ENCODE results near the gene CACNA2D4.

The CACNA2D4 gene

DNA sequence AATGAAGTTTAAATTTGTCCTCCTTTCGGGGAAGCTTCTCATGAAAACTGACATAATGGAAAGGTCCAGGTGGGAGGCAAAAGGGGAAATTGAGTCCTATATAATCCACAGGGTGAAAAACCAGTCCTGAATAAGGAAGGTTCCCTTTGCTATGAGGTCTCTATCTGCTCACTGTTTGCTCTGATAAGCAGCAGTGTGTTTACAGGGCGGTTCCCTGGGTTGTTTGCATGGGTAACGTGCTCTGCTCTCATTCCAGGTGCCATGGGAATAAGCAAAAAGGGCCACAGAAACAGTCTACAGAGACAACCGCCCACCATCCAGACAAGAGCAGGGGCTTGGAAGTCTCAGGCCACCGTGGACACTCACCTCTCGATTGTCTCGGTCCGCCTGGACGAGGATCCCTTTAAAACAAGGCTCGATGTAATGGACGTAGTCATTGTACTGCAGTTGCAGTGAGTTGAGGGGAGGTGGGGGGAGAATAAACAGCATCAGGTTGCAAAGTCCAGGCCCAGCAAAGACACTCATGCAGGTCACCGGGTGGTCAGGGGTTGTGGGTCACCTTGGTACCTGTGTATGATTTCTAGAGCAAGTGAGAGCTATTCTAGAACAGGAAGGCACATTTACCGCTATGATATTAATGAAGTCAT lies 32.7 kb downstream of the CACNA2D4 start:
- DNase-seq = no peak

DNA sequence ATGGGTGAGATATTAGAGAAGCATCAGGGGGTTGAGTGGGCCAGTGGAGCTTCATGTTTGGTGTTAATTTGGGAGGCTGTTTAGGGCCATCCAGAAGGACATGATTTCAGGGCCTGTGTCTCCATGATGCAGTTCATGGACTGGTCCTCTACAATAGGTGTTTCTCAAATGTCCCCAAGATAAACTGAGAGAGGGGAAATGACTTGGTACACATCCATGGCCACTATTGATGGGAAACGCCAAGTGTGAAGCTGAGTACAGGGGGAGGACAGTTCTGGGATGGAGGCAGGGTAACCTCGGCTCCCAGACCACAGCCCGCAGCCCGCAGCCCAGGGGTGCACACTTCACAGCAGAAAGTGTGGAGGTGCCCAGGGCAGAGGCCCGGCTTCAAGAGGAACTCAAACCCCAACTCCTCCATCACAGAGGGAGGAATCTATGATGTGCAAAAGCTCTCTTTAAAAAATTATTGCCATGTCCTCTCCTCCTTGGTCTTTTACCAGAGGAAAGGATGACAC lies 33.3 kb downstream of the CACNA2D4 start:
- DNase-seq = no peak

DNA sequence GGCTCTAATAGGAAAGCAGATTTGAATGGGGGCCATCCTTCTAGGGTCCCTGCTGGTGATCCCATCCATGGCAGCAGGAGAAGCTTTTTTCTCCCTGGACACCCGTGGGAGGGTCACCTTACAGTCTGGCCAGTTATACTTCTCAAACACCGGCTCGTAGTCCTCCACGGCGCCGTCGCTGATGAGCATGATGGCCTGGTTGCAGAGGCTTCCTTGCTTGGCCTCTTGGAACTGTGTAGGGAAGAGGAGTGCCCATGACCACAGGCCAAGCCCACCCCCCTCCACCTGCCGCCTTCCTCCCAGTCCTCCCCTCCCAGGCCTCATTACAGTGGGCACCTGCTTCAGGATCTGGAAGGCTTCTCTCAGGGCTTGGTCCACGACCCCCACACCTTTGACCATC lies 33.8 kb downstream of the CACNA2D4 start:
- DNase-seq = no peak

DNA sequence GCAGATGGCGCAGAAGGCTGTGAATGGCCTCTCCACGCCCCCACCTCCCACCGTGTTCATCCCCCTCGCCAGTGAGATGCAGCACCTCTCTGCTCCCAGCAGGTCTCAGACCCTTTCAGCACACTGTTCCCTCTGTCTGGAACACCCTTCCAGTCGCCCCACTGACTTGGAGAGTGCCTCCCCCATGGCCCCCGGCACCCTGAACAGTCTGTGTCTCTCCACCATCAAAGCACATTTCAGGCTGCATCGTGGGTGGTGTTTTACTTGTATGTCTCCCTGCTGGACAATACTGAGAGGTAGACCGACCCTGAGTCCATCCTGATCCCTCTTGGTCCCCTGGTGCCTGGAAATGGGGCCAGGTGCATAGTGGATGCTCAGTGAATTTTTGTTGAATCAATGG lies 34.9 kb downstream of the CACNA2D4 start:
- DNase-seq = no peak

DNA sequence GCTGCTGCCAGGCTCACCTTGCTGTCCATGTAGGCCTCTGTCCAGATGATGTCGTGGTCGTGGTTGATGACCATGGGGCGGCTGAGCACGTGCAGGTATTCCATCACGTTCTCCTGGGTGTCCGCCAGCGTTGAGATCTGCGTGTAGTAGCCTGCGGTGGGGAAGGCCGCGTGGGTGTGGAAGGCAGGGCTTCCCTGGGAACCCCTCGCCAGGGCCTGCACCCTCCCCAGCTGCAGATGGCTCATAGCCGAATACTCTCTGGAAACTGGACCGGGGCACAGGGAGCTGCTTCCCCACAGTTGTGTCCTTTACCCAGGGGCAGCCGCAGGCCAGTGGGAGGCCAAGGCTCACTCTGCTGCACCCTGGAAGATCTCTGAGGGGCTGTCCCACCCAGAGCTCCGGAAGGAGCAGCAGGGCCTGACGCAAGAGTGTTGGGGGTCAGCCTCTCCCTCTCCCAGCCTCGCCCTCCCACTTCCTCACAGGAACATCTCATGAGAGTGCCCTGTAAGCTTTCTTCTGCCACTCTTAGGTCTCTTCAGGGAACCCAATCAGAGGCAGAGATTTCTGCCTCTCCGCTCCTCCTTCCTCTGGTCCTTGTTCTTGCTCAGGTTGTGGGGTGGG lies 35.5 kb downstream of the CACNA2D4 start:
- no peak for DNase-seq

DNA sequence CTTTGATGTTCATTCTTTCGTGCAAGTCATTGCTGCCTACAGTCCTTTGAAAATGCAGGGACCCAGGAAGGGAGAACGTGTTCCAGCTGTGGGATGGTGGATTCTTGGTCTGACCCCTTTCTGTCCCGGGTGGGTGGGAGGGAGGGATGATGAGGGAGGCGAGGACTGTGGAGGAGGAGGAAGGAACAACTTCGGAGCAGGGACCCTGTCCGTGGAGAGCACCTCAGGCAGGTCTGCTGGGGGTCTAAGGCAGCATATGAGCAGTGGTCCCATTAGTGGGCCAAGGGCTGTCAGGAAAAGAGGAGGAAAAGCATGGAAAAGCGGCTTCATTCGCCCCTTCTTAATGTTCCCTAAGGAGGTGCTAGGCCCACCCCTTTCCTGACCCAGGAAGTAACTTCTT lies 36.0 kb downstream of the CACNA2D4 start:
- DNase-seq = no peak

DNA sequence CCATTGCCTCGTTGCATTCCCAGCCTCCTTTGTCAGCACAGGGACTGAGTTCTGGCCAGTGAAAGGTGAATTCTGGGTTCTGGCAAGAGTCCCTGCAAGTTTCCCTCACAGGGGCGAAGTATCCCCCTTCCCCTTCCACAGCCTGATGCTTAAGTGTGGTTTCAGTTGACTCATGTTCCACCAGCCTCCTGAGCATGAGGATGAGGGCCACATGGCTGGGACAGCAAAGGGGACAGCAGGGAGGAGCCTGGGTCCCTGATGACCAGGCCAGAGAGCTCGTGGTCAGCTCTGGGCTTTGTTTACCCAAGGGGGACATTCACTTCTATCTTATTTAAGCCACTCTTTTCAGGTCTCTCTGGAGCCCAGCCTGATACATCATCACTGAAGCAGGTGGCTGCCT lies 36.5 kb downstream of the CACNA2D4 start:
- DNase-seq = no peak

DNA sequence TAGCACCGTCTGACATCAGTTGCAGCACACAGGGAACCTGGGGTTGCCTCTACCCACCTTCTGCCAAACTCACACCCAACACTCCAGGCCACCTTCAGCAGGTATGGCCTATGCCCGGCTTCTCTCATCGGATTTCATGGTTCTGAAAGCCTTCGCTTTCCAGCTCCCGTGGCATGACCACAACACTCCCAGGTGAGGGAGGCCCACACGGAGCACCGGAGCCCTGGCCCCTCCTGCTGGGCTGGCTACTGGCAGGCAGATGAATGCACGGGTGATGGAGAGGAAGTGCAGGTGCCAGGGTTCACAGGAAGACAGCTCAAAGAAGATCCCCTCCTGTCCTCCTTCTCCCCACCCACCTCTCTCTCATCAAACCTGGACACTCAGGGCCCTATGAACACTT lies 37.2 kb downstream of the CACNA2D4 start:
- no peak for DNase-seq

DNA sequence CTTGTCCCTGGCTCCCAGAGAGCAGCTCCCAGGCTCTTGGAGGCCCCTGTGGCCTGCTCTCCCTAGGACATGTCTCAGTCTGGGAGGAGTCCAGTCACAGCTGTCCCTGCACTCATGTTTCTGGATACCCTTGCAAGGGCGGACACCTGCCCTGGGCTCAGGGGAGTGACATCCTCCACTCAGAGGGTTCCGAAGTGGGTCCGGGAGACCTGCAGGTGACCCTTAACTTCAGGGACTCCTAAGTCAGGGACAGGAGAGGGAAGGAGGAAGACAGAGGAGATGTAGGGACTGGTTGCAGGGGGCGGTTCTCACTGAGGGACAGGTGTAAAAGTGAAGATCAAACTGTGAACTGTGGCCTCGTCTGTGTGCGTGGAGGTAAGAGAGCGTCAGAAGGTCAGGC lies 37.6 kb downstream of the CACNA2D4 start:
- DNase-seq = no peak

DNA sequence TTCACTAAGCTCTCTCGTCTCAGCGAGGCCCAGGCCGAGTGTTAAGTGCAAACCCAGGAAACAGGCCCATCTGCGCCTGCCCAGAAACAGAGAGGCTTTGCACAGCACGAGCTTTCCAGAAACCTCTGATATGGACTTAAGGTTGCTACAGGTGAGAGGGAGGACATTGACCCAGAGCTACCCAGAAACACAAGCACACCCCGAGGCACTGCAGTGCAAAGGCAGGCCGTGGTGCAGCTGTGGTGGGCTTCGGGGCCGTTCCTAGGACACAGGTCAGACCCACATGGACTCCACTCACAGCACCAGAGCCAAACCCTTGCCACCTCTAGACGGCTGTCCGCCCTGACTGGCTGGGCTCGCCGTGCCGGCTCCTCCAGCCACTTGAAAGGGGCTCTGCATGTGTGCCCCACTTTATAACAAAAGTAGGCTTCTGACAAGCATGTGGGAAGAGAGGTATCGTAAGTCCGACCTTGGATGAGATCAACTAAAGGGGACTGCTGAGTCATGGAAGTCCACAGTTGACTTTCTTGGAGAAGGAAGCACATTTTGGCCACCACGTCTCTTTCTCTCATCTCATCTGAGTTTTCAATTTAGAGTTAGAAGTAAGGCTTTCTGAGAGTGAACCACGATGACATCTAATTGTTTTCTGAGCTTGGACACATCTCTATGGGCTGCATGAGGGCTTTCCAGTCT lies 38.2 kb downstream of the CACNA2D4 start:
- DNase-seq = no peak

DNA sequence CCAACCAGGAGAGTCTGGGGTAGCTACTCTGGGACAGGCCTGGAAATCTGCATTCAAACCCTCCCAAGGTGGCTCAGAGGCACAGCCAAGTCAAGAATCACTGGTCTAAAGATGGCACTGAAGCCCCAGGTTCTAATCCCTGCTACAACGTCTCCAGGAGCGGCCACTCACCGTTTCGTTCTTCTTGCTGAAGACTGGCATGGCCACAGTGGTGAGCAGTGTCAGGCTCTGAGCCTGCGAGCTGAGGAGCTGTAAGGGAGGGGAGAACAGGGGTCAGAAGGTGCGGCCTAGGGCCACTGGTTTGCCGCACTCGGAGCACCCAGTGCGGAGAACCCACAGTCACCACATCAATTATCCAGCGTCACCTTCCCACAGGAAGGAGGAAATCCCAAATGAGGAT lies 38.8 kb downstream of the CACNA2D4 start:
- DNase-seq = no peak

DNA sequence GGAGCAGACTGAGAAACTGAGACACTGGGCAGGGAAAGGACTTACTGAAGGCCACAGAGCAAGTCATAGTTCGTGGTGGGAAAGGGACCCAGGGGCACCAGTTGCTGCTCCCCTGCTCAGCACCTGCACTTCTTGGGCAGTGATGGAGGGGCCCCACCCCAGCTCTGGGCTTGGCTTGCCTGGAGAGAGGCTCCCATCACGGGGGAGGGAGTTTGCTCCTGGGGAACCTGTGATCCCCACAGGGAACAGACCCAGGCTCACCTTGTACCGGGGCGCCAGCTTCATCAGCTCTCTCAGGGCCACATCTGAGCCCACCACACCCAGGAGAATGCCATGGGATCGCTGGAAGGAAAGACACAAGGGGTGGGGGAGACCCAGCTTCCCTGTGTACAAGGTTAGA lies 39.8 kb downstream of the CACNA2D4 start:
- DNase-seq = no peak

DNA sequence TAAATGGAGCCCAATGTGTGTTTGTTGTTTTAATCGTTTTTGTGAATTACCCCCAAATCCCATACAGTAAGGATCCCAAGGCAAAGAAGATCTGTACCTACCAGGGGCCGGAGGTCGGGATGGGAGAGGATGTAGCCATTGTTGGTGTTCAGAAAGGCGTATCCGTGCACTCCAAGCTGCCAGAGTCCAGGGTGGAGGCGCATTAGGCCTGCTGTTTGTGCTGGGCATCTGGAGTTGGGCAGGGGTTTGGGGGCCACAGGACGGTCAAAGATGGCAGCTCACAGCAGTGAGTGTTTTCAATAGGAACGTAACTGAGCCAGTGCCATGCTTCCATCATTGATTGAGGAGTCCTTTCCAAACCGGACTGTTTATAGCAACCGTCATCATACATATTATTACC lies 40.2 kb downstream of the CACNA2D4 start:
- no peak for DNase-seq

DNA sequence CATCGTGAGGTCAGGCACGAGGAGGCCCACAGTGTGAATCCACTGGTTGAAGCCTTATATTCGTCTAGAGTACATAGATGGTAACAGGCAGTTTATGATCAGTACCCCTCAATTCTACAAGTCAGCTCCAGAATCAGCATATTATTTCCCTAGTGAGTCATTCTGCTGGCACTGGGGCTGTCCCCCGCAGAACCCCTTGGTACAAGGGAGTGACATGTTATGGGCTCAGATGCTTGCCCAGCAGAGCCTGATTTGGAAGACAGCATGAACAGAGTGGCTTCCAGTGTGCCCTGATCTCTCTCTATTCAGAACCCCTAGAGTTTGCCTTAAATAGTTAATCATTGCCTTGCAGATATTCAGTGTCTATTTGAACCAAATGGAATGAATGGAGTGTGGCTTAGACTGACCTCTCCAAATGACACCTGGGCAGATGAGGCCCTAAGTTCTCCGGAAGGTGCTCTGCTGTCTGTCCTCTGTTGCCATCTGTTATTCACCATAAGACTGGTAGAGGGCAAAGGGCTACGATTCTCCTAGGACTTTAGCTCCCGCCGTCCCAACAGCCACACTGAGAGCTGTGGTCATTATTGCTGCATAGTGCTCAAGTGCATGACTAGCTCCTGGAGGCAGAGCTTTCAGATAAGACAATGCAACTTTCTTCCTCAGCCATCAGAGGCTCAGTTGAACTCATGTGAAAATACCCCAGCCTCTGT lies 41.1 kb downstream of the CACNA2D4 start:
- DNase-seq = no peak

DNA sequence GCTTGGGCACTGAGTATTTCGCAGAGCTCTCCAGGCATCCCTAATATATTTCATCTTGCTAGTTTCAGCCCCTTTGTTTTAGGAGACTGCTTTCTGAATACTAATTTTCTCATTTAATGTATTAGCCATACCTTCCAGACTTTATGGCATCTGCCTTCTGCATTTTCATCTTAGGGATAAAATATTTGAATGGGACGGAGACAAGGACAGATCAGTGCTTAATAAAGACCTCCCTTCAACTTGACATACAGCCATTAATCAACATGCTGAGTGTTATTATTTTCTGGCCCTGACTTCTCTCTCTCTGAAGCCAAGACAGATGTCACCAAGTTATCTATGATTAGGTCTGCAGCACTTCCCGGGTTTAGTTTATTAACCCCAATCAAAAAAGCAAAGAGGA lies 42.4 kb downstream of the CACNA2D4 start:
- DNase-seq = no peak

DNA sequence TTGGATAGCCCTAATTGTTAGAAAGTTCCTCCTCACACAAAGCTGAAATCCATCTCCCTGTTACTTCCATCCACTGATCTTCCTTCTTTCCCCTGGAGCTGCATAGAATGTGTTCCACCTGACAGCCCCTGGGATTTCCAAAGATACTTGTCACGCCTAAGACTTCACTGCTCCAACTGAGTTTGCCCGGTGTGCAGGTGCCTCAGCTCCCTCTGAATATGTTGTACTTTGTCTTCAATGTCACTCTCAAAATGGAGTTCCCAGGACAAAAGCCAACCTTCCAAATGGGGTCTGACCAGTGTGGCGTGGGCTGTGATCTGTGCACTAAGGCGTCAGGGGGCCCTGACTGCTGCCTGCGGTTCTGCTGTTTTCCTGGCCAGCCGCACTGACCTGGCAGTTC lies 42.8 kb downstream of the CACNA2D4 start:
- no peak for DNase-seq

DNA sequence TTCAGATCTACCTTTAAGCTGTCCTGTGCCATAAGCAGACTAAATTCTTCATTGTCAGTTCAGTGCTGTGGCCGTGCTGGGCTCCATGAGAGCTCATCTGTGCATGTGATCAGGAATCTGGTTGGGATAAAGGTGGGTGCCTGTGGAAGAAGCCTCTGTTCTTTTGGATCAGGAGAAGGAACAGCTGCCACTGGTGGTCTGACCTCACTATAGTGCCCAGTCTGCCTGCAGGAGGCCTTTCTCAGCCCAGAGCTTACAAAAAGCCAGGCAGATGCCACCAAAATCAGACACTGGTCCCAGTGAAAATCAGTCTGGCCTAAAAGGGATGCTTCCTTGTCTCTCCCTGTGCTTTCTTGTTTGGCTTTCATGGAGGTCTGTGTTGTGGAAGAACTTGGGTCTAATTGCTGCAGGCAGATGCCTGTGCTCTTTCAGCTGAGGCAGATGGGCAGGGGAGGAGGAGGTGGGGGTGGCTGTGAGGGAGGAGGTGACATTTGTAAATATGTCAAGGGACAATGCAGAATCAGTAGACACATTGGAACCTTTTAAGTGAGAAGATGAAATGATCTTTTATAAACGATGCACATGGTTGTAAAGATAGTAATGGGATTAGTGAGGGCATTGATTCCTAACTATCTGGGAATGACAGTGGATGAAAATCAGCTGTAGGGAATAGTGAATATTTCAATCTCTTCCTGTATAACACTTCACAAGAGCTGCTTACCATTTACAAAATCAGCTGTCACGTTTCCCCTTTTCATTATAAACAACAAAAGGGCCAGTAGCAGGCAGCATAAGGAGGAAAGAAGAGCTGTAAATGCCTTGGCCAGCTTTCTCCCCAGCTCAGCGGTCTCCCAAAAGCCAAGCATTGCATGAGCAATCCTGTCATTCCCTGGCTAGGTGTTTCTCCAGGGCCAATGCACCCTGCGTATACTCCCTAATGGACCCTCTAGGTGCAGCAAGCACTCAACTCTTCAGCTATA lies 44.6 kb downstream of the CACNA2D4 start:
- no peak for DNase-seq

DNA sequence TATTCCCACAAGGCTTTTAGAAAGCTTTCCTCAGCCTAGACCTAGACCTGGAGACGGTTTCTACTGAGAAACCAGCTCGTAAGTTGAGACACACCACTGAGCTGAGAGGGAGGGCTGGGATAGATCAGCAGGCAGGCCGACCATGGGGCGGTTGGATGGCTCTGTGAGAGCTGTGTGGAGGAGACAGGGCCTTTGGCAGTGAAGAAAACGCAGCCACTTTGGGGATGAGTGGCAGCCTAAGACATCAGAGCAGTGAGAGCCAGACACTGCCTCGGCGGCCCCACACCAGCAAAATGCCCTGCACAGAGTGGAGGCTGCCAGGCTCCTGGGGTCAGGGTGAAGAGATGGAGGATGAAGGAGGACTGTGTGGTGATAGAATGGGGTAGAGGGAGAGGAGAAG lies 46.0 kb downstream of the CACNA2D4 start:
- DNase-seq = no peak

DNA sequence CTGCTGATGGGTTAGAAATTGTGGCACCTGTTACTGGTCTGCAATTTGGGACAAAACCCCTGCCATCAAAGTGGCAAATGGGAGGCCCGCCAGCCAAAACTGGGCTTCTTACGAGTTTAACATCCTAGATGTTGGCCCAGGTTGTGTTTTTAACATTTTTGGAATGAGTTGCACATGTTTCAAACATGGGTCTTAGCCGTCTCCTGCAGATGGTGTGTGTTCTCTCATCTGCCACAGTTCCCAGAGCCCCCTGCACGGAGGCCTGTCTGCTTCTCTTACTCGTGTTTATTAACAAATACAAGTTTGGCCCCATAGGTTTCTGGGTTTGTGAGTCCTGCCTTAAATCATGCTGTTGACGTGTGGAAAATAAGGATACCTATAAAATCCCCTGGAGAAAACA lies 46.5 kb downstream of the CACNA2D4 start:
- DNase-seq = no peak

DNA sequence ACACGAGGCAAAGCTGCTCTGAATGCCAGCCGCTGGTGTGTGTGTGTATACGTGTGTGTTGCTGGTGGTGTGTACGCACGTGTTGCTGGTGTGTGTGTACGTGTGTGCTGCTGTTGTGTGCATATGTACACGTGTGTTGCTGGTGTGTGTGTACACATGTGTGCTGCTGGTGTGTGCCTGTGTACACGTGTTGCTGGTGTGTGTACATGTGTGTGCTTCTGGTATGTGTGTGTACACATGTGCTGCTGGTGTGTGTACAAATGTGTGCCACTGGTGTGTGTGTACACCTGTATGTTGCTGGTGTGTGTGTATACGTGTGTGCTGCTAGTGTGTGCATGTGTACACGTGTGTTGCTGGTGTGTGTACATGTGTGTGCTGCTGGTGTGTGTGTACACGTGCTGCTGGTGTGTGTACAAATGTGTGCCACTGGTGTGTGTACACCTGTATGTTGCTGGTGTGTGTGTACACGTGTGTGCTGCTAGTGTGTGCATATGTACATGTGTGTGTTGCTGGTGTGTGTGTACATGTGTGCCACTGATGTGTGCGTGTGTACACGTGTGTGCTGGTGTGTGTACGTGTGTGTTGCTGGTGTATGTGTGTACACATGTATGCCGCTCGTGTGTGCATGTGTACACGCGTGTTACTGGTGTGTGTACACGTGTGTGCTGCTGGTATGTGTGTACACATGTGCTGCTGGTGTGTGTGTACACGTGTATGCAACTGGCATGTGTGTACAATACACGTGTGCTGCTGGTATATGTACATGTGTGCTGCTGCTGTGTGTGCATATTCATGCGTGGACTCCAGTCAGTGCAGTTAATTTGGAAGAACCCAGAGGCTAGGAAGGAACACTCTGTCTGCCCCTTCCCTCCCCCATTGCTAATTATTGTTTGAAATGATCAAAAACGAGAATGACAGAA lies 47.2 kb downstream of the CACNA2D4 start:
- DNase-seq = no peak

DNA sequence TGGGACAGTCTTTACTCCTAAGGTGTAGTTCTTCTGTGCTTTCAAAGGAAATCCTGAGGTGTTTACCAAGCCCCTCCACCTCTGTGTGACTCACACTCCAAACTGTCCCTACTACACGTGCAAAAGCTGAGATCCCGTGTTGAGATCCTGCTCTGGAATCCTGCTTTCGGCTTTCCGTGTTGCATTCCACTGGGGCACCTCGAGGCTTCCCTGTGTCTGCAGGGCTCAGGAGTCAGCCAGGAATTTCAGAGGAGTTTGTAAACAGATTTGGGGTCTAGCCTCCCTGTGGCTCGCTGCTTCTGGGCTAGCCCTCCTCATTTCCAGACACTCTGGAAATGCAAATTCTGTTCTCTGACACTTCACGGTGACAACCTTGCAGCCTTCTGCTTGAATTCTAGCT lies 48.4 kb downstream of the CACNA2D4 start:
- no peak for DNase-seq
